HG02759 (cell line): ENCODE measurements around the gene CHRM2.
"Not testable (repeated sequence)": the region's sequence is repeated elsewhere in the genome, so short reads cannot be mapped to it uniquely, and the experiment has no call there.

Experiments used
- ATAC-seq: cut with Tn5 transposase; IDR thresholded peaks from one replicate; pipeline ENCODE4 v1.9.1; 2021; ENCODE audit warnings: mild to moderate bottlenecking, moderate library complexity; ENCODE audit not compliant: unreplicated experiment

CHRM2 gene

DNA sequence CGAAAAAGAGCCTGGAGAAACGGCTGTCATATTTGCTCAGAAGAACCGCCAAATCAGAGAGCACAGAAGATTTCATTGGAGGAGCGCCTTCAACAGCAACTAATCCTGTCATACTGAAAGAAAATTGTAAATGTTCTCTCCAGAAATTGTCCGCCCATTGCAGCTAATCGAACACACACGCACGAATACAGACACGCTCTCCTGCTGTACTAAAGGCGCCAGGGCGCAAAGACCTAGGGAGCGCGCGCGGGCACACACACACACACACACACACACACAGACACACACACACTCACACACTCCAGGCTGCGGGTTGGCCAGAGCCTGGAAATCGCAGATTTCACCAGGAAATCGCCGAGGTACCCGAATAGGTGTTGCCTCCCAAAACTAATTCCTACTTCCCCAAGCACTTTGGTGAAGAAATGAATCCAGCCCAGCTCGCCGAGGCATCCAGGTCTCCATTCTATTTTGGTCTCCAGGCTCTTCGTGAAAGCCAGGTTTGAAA is at the start of gene CHRM2:
CHRM2 (plus strand) TSS at position 157 of the 505 bp plus-strand sequence. CDS start 146,214 bp downstream, outside the sequence.
- ATAC-seq, result no peak

DNA sequence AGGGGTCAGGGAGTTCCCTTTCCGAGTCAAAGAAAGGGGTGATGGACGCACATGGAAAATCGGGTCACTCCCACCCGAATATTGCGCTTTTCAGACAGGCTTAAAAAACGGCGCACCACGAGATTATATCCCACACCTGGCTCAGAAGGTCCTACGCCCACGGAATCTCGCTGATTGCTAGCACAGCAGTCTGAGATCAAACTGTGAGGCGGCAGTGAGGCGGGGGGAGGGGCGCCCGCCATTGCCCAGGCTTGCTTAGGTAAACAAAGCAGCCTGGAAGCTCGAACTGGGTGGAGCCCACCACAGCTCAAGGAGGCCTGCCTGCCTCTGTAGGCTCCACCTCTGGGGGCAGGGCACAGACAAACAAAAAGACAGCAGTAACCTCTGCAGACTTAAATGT is 37.1 kb upstream of the CHRM2 start:
- not testable (repeated sequence) for ATAC-seq

DNA sequence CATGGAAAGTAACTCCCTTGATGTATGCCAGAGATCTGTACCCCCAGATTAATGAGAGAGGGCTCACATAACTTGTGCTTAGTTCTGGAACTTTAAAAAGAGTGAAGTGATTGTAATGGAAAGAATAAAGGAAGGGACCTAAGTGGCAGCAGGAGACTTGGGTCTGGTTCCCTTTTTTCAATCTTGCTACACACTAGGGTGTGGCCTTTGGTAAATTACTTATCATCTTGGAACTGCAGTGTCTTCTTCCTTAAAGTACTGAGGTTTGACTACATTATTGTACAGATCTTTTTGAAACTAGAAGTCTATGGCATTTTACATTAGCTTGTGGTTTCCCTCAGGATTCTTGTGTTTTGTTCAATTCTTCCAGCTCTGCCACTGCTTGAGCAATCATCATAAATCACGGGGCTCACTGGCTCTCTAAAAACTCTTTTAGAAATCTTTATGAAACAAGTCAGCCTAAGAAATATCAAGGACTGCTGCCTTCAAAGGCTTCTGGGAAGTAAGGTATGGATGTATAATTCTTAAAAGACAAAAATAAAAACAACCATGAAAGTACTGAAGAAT is 22.5 kb upstream of the CHRM2 start:
- no peak for ATAC-seq

- ATAC-seq, result no peak
These were observed 20.6 kb upstream of the CHRM2 start for GRCh38 chr7:136847858-136848257.

DNA sequence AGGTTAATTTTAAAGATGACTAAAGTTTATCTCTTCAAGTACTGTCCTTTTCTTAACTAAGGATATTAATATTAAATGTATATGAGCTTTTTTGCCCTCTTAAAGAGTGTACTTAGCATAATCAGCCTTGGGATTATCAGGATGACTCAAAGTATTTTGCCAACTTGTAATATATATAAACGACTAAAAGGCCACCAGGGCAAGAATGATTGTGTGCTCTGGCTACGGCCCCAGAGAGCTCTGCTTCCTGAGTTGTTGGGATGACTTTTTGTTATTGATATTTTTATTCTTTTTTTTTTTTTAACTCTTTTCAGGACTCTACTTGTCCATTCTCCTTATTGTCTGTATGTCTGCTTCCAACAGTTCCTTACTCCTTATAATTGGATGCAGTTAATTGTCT is 14.8 kb upstream of the CHRM2 start:
- no peak for ATAC-seq

DNA sequence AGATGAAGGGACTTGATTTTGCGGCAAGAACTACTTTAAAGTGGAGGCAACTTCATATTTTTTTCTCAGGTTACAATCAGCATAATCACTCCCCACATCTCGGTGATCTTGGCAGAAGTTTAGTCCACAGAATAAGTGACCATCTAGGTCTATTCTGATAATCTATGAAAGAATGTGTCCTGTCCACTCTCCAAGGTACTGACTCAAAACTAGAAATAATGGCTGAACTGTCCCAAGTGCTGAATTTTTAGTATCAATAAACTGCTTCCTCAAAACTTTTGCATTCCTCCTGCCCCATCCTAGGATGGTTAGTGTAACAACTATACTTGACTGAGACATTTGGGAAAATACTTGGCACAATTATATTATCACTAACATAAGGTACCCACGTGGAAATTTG is 10.9 kb upstream of the CHRM2 start:
- ATAC-seq, result no peak

DNA sequence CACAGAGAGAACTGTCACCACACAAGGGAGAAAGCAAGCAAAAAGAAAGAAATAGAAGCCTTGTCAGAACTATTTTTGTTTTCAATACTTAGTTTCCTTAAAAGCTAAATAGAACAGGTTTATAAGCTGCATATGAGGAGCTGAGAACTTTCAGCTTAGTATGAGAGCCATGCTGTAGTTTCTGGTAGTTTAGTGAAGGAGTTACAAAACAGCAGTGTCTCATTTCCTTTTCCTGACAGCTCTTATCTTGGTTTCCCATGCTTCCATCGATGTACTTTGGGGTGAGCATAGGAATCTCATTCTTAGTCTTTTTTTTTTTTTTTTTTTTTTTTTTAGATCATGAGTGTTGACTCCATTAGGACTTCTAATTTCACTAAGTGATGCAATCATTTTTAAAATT is 8.6 kb upstream of the CHRM2 start:
- ATAC-seq, result no peak

- ATAC-seq, result no peak
These were observed 3.2 kb upstream of the CHRM2 start for GRCh38 chr7:136865236-136865635.

GRCh38 chr7:136865777-136866176 is 2.7 kb upstream of the CHRM2 start:
- ATAC-seq, result no peak

GRCh38 chr7:136869001-136869961 is 829 bp downstream of the CHRM2 start:
- no peak for ATAC-seq

DNA sequence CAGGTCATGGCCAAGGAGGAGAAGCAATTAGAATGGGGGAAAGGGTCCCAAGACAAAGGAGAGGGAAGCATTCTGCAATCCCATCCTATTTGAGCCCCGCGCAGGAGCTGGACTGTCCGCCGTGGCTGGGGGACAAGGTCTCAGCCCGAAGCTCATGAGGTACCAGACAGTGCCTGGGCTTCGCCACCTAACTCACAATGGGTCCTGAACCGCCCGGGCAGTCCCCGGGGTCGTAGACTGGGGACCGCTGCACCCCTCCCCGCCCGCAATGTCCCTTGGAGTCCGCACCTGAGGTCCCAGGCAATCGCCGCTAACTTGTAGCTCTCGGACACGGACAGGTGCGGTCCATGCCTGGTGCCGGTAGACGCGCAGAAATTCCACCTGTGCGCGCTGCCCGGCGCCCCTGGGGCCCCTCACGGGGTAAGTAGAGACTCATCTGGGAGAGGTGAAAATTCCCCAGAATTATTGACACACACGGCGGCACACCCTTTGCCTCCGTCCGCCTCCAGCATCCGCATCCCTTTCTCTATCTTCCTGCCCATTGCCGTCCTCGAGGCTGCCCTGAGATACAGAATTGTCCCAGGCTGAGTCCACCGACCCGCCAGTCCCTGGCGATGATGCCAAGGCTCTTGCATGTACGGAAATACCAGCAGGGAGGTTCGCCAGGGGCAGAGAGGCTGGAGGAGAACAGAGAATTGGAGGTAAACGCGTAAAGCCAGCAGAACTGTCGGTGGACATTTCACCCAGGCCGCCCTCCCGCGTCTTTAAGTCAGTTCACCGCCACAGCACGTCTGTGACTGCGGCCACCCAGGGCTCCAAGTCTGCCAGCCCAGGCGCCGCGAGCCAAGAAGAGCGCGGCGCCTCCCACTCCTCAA is 1.8 kb downstream of the CHRM2 start:
- ATAC-seq, result no peak

DNA sequence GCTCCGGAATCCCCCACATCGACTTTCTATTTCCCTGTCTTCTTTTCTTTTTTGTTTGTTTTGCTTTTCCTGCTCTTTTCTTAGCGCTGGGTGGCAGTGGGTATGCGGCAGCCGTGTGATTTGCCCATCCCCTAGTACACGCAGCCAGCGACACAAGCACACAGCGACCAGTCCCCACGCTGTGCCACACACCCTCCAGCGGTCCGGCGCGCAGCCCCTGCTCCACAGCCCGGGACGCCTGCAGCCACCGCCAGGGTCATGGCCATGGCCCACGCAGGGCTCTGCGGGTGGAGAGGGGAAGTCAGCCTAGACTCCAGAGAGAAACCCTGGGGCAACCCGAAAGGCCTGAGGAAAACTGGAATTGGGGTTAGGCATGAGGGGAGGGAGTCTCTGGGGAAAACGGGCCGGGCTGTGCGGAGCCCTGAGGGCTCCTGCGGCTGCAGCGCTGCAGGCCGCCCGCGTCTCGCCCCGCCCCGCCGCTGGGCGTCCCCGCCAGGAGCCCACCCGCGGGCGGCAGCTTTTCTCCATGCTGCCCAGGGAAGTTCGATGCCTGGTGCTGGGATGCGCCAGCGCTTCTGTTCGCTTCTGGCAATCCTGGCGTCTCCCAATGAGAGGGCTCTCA is 2.5 kb downstream of the CHRM2 start:
- no peak for ATAC-seq

GRCh38 chr7:136874393-136875032 is 6.1 kb downstream of the CHRM2 start:
- no peak for ATAC-seq

DNA sequence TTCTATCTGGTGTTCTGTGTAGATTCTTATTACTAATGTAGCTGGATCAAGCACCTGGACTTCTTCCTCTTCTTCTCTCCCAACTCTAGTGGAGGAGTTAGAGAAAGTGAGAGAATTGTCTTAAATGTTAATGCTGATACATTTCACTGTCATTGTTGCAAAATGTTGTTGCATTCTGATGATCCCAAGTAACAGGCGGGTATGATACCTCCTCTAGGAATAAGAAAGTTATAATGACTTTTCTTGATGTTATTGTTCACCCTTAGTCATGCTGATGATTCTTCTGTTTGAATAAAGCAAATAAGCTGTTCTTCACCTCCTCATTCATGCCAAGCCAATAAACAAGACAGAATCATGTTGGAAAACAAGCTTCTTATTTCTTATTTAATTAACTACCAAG is 9.1 kb downstream of the CHRM2 start:
- ATAC-seq, result no peak

GRCh38 chr7:136877990-136878389 is 9.5 kb downstream of the CHRM2 start:
- ATAC-seq, result no peak

- ATAC-seq, result no peak
These were observed 10.4 kb downstream of the CHRM2 start for GRCh38 chr7:136878878-136879277.

DNA sequence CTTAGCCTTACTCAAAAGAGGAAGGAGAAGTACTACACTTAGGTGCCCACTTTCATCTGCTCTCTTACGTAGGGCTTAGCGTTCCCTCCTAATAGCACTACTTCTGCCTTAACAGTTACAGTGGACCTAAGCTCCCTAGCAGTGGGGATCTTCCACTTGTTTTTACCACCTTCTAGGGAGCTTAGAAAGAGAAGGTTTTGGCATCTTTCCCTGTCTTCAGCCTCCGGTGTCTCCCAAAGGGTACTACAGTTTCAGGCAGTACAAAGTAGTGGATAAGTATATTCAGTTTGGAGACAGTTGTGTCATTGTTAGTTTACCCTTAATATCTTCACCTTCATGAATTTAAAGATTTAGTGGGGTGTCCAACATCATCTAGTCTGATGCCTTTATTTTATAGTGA is 14.6 kb downstream of the CHRM2 start:
- no peak for ATAC-seq

DNA sequence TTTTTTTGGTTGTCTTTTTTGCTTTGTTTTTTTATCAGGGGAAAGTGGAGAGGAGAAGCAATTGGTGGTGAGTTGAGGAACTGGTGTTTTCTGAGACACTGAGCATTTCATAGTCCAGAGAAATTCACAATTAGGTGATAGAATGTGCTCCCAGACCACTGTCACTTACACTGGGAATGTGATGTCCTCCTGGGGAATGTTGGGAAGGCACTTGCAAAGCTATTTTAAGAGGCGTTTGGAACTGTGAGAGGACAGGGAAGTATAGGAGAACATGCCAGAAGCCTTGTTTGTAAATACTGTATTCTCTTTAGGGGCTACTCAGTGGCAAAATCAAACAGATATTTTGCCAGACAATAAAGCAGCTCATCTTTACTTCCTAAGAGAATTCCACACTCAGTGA is 16.0 kb downstream of the CHRM2 start:
- ATAC-seq, result no peak

GRCh38 chr7:136887317-136887716 is 18.9 kb downstream of the CHRM2 start:
- no peak for ATAC-seq

- ATAC-seq, result no peak
These were observed 21.9 kb downstream of the CHRM2 start for GRCh38 chr7:136890399-136890798.
